Caki2 (cell line): ENCODE measurements around the gene DGCR2. TPM values are rescaled to one million over a fixed set of nuclear protein-coding genes. Genes with fewer than 3 reads are reported as not detected.
"Not testable (repeated sequence)": the region's sequence is repeated elsewhere in the genome, so short reads cannot be mapped to it uniquely, and the experiment has no call there.

Source experiments
- DNase-seq: peaks from one replicate; pipeline ENCODE4 v3.0.0-alpha.2; 2015; ENCODE audit warnings: low read depth
- in situ Hi-C: cut with HindIII; loops from 2 replicates; pipeline ENCODE4 v1.10.0; 2016; ENCODE audit warnings: low sequenced_read_pairs, low pct_unique_long_range_greater_than_20kb, mixed read lengths
- total RNA-seq: library from RNA; depleted of rRNA; stranded (reverse); fragments of >200 nt; shearing (Covaris generic); gene quantifications from 2 replicates; pipeline ENCODE4 v1.2.3, GENCODE V29; 2014; ENCODE audit warnings: low replicate concordance

The DGCR2 gene
- total RNA-seq, 1 experiment from 2014 or later = 72.3 TPM

DNA sequence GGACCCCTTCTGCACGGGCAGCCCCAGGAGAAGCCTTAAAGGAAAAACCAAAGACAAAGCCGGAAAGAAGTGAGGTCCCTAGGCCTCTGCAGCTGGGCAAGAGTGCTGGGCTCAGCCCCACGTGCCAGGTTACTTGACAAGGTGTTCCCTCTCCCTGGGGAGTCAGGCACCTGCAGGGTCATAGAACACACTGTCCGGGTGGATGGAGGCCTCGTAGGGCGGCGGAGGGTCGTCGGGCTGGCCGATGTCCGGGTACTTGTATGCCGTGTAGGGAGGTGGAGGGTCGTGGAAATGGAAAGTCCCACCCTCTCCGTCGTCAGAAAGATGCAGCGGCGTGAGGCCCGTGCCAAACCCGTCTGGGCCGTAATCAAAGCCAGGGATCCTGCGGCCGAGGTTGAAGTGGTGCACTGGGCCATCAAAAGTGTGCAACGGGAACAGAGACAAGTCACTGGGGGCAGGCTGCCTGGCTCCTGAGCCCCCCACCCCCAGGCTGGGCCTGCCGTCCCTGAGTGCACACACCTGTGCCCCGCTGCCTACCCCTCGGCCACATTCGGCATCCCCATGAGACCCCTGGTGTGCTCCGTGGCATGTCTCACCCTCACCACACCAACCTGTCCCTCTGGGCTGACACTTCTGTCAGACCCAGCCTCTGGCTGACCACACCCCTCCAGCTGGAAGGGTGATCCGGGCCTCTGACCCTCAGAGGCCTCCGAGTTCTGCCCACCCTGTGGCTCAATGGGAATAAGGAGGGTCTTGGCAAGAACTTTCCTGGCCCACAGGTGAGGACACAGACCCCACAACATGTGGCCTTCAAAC is 81.1 kb downstream of the DGCR2 start:
- in situ Hi-C loops = no loop called here
- no peak for DNase-seq

DNA sequence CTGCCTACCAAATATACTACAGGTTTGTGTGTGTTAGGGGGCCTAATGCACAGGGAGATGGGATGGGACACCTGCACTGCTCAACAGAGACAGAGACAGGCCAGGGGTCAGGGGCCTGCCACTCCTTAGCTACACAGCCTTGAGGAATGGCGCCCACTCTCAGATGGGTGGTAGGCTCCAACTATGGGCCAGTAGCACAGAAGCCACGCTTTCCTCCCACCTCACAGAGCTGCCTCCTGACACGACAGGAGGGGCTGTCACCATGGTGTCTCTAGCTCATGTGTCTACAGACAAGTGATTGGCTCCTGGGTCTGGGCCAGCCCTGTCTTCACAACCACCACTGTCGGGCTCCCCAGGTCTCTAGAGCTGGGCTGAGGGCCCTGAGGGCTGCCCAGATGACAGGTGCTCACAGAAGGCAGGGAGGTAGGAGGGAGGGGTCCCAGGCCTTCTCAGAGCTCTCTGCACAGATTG is 81.8 kb downstream of the DGCR2 start:
- in situ Hi-C loops = no loop called here
- no peak for DNase-seq

DNA sequence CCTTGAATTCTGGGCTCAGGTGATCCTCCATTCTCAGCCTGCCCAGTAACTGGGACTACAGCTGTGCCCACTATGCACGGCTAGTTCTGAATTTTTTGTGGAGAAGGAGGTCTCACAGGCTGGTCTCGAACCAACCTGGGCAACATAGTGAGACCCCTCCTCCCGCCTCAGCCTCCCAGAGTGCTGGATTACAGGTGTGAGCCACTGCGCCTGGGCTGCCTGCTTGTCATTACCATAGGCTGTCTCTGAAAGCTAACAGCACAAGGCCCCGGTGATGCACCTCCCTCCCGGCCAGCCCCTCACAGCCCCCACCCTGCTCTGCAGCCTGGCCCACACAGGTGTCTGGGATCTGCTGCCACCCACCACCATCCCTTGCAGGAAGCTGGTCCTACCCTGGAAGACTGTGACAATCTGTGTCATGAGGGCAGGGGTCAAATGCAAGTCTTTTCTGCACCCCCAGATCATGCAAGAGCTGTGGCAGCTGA is 82.4 kb downstream of the DGCR2 start:
- no peak for DNase-seq
- in situ Hi-C loops = no loop called here

DNA sequence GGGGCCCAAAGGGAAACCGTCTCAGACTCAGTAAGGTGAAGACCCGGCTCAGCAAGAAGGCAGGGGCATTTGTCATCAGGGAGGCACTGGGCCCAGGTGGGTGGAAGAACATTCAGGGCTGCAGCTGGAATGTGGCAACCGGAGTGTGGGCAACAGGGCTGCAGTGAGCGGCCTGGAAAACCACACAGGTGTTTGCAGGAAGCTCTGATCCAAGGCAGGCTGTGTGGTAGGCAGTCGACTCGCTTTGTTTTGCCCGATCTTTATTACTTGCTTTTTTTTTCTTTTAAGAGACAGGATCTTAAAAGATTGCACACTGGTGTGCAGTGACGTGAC is 82.8 kb downstream of the DGCR2 start:
- DNase-seq = no peak
- in situ Hi-C loops = no loop called here

DNA sequence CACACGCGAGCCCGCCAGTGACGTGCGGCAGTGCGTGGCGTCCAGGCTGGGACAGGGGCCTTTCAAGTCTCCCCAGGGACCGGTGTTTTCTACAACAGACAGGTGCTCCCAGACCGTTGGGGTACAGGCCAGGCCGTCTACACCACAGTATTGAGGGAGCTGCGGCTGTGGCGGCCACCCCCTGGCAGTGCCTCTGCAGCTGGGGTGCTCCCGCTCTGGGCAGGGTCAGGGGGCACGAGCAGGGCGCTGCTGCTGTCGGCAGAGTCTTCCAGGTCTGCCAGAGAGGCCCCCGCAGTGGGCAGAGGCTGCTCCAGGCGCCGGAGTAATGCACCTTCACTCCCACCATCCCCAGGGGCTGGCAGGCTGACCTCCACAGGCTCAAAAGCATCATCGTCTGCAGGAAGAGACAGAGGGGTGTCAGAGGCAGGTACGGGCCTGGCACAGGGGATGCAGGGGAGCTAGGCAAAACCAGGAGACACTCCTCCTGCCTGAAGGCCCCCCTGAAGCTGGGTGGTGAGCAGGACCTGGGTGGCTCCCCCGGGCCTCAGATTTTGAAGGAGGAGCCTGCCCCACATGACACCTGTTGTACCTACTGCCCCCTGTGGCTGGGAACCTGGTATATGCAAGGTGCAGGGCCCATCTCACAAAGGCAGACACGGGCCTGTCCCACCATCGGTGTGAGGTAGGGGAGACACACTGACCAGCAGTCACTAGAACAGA is 83.3 kb downstream of the DGCR2 start:
- DNase-seq = no peak
- in situ Hi-C loops = no loop called here

DNA sequence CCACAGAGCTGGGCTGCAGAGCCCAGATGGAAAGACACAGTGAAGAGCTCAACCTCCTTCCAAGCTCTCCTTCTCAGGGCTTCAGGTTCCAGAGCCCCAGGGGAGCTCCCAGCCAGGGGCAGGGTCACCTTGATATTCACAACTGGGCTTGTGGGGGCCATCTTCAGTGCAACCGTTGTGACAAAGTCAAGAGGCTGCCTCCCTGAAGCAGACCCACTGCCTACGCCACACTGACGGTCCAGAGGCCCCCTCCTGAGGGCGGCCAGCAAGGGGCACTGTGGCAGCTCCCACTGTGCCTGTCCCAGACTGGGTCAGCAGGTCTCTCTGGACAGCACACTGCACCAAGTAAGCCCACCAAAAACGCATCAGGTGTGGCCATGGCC is 84.1 kb downstream of the DGCR2 start:
- DNase-seq = no peak
- in situ Hi-C loops = no loop called here

DNA sequence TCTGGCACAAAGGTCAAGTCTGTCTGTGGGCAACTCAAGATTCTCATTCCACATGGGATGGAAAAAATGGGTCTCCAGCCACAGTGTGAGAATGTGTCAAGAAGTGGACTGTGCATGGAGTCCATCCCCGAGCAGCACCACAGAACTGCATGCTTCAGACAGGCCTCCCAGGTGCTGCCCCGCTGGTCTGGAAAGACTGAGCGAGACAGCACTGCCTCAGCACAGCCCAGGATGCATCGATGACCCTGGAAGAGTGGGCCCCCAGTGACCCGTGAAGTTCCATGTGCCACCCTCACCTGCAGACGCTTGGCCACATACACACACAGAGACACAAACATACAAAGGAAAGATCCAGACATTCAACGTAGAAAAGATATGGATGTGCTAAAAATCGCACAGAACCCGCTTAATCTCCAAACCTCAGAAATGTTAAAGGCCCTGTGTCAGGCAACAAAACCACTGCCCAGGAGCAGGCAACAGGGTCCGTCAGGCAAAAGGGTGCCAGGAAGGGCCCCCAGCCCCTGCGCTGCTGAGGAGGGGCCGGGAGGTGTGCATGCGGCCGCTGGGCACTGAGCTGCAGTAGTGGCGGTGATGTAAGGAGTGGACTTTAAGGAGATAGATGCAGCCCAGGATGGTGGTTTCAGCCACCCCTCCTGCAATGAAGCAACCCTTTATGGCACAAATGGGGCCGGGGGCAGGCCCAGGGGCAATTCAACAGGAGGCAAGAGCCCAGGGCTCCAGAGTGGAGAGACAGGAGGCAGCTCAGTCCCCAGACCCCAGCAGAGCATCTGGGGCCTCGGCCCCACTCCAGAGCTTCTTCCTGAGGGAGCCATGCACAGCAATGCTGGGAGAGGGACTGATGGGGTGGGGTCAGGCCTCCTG is 84.7 kb downstream of the DGCR2 start:
- no peak for DNase-seq
- in situ Hi-C loops = no loop called here

DNA sequence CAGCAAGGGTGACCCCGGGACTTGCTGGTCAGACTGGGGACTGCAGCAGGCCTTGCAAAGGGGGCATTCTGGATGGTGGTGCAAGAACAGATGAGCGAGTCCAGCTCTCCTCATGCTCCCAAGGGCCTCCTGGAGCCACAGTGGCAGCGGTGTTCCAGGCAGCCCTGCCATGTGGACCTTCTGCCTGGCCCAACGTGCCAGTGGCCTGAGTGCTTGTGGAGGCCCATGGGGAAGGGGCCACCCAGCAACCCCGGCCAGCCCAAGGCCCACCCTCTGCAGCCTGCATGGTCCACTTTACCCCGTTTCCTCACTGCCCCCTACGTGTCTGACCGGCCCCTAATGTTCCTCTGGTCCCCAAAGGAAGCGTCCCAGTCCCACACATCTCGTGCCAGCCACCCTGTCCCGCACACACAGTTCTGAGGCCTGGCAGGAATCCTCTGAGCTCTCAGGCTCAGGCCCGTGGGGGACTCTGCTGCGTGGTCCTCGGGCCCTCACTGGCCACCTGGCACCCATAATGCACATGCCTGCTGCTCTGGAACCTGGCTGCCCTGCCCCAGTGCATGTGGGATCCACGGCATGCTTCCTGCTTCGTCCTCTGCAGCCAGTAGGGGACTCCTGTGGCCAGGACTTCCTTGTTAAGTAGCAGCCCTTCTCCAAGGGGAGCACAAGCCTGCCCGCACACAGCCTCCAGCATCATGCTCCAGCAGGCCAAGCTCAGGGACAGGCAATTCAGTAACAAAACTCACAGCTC is 85.5 kb downstream of the DGCR2 start:
- DNase-seq = no peak

DNA sequence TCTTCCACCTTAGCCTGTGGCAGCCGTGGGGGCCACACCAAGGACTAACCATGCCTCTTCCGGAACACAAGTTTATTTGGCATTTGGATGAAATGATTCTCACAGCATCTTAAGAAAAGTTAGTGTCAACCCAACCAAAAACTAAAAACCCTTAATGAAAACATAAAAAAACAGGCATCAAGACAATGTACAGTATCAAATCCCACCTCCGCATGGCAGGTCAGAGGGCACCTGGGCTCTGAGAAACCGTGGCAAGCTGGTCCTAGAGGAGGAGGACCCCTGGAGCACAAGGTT is 86.0 kb downstream of the DGCR2 start:
- DNase-seq = no peak
- in situ Hi-C loops = no loop called here

More for the DNA sequence above, 85.5 kb downstream of the DGCR2 start:
- in situ Hi-C loops = no loop called here

DNA sequence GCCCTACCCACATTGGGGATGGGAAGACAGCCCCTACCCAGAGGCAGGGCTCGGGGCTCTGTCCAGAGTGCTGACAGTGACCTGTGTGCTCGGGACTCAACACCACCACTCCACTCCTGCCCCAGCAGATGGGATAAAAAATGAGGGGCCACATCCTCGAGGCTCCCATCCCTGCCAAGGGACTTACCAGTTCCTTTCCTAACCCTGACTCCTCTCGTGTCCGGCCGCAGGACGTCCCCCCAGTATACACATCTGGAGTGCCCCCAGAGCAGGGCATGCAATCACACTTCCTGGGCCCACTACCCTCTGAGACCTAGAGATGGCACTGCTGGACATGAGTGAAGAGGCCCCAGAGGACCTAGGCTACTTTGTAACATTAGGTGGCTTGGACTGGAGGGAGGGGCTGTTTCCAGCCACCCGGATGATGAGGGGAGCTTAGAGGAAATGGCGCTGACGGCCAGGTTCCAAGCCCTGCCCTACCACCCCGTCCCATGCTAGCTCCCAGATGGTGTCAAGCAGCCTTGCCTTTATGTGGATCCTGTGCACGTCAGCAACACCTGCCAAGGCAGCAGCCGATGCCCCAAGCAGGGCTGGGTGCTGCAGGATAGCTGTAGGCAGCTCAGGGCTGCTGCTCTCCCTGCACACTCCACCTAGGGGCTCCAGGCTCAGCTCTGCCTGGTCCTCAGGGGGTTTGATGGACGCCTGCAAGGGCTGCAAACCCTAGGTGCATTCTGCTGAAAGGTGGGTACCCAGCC is 86.6 kb downstream of the DGCR2 start:
- DNase-seq = peak; percentile 41
- in situ Hi-C loops = no loop called here

DNA sequence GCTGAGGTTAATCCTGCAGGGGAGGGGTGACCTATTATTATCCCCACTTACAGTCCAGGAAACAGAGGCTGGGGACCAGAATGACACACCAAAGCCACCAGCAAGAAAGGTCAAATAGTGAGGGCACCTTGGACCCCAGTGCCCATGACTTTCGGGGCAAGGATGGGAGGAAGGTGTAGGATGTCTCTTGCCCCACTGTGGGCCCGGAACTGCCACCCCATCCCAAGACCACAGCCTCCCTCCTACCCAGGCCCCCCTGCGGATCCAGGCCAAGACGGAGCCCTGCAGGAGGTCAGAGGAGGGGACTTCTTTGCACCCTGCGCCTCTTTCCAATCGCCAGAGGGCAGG is 87.1 kb downstream of the DGCR2 start:
- DNase-seq, in situ Hi-C loops: not testable (repeated sequence)

DNA sequence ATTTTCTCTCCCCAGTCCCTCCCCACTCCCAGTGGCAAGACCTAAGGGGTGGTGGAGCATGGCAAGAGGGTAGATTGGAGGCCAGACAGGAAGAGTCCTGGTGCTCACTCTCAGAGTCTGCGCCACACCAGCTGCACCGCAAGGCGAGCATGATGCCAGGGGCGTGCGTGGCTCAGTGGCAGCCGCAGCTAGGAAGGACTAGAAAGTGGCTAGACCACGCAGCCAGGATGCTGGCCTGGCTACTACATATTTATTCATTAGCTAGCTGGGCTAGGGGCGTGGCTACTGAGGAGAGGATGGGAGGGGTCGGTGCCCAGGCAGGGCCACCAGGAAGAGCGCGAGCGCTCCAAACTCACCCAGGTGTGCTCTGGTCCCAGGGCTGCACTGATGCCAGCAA is 87.5 kb downstream of the DGCR2 start:
- DNase-seq, in situ Hi-C loops: not testable (repeated sequence)

DNA sequence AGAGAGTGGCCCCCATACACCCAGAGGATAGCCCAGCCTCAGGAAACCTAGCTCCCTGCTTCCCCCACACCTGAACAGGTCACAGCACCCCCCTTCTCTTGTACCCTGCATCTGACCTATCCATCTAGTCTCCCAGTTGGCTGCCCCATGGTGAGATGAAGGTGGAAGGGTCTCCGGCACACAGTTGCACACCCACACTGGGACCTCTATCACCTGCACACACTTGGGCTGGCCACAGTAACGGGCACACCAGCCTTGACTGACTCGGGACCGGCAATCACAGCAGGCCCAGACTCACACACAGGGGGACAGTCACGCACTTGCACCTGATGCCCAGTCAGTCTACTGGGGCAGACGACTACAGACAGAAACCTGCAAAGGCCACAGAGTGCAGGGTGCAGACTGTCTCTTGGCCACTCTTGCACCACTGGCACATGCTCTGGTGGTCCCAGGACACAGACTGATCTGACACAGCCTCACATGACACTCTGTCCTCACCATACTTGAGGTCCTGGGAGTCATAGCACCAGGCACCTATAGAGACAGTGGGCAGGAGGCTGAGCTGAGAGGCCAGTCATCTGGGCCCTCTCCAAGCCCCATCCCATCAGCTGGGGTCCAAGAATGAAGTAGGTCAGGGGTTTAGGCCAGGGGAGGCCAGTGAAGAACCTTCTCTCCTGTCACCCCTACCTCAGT is 88.0 kb downstream of the DGCR2 start:
- DNase-seq, in situ Hi-C loops: not testable (repeated sequence)

DNA sequence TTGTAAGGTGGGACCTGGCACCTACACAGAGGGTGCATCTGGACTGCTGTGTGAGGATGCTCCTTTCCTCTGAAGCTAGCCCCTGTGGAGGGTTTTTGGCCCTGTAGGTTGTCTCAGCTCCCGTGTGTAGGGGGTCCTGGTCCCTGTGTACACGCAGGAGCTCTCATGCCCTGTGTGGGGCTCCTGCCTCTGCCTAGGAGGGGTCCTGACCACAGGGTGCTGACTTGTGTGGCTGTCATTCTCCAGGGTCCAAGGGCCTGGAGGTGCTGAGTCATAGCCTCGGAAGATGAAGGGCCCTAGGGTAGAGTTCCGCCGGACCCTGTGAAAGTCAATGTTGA is 88.7 kb downstream of the DGCR2 start:
- in situ Hi-C loops, DNase-seq: not testable (repeated sequence)

DNA sequence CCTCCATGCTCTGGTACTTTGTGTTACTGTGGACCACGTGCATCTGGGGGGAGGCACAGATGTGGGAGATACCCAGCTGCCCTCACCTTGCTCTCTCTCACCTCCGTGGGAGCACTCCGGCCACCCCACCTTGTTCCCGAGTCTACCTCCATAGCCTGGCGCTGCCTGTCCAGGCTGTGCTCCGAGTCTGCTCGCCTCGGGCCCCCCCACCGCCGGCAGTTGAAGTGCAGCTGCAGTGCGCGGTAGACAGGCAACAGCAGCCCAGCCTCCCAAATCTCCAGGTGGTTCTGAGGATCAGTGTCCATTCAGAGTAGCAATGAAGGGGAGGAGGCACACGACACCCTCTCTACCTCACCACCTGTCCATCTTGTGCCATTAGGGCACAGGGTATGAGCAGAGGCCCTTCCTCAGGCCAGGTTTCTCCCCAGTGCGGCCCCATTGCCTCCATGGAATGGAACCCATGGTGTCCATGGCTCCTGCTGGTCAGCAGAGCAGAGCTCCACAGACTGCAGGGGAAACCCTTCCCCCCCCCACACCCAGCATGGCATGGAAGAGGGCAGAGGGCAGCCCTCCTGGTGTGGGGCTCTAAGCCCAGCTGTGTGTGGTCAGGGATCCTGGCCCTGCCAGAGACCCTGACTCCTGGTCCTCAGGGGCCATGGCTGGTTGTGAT is 89.2 kb downstream of the DGCR2 start:
- in situ Hi-C loops, DNase-seq: not testable (repeated sequence)

DNA sequence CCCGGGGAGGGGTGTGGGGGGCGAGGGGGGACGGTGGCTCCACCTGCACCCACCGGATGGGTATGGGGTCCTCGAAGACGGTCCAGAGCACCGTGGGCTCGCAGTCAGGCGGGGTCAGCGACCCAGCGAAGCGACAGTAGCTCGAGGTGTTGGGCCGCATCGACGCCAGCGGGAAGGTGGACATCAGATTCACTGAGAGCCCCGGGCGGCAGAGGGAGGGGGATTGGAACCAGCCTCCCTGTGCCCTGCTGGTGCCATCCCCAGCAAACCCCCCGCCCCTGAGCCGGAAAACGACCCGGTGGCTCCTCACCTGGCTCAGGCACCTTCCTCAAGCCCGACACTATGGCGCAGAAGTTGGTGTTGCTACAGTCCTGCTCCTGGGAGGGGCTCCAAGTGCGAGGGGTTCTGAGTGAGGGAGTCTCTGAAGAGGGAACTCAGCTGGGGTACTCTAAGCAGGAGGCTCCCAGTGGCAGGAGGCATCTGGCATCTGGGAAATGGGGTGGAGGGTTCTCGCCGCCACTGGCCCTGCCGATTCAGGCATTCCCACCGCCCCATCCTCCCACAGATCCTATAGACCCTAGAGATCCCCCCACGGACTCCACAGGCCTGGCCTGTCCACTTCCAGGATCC is 89.9 kb downstream of the DGCR2 start:
- DNase-seq, in situ Hi-C loops: not testable (repeated sequence)
